GM21381 (cell line): ENCODE data around the gene GRB7.
A peak's percentile ranks its signal among the peaks of the same experiment; 100 is the strongest.
"Not testable (repeated sequence)": the region's sequence is repeated elsewhere in the genome, so short reads cannot be mapped to it uniquely, and the experiment has no call there.

ENCODE experiments used
- ATAC-seq: cut with Tn5 transposase; IDR thresholded peaks from one replicate; pipeline ENCODE4 v1.9.1; 2021; ENCODE audit warnings: mild to moderate bottlenecking, moderate library complexity; ENCODE audit not compliant: unreplicated experiment

GRB7 gene

DNA sequence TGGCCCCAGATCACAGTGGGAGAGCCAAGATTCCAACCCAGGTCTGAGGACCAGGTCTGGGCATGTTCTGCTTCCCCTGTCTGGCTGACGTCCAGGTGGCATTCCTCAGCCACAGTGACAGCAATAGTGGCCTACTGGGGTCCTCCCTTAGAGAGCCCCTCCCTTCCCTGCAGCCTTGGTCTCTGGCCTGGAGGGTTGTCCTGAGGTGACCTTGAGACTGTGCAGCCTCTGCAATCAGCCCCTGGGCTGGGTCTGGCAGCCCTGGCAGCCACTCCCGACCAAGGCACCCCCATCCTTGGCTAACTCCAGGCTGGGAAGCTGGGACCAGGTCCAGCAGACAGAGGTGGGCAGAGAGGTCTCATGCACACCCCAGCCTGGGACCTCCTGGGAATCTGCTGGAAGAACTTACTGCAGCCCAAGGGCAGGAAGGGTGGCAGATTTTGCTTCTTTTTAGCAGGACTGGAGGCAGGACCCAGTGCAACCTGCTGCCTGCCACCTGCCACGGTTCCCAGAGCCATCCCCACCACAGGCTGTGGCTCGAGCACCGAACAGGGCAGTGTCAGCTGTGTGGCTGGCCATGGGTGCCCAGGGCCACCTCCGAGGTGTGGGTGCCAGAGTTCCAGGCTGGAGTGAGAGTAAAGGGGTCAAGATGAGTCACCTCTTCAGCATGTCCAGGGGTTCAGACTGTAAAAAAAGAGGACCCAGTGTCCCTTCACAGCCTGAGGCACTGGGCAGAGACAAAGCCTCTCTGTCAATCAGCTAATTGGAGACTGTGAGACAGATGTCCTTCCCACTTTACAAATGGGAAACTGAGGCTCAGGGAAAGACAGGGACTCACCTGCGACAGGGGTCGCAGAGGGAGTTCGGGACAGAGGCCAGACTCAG lies 12.6 kb downstream of the GRB7 start:
- no peak for ATAC-seq

DNA sequence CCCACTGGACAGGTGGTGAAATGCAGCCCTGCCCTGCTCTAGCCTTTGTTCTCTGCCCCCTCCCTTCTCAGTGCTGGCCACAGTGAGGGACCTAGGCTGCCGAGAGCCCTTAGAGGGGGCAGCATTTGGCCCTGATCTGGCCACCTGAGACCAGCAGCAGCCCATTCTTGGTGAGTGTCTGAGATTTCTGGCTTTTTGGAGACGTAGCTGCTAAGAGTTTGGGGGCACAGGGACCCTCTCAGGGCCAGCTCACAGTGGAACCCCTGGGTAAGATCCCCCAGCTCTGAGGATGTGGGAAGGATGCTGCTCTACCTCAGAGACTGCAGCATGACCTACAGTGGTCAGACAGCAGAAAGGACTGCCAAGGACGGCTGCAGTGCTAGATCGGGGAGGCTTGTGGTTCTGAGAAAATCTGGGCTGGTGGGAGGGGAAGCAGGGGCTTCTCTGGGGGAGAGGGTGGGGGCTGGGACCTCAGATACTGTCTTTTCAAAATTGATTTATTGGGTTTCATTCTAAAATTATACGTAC lies 13.3 kb downstream of the GRB7 start:
- ATAC-seq = no peak

DNA sequence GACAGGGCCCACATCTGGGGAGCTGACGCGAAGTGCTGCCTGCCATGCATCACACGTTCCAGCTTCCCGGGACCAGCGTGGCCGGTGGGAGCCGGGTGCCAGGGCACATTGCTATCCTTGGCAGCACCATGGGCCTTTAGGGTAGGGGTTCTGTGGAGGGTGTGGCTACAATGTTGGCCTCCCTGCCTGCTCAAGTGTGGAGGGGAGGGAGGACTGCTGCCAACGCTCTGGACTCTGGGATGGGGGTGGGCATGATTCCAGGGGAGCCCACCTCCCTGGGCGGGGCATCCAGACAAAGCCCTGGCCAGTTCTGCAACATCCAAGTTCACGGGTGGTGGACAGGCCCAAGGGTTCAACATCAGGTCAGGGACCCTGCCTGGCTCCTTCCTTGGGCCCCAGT lies 13.9 kb downstream of the GRB7 start:
- ATAC-seq = no peak

DNA sequence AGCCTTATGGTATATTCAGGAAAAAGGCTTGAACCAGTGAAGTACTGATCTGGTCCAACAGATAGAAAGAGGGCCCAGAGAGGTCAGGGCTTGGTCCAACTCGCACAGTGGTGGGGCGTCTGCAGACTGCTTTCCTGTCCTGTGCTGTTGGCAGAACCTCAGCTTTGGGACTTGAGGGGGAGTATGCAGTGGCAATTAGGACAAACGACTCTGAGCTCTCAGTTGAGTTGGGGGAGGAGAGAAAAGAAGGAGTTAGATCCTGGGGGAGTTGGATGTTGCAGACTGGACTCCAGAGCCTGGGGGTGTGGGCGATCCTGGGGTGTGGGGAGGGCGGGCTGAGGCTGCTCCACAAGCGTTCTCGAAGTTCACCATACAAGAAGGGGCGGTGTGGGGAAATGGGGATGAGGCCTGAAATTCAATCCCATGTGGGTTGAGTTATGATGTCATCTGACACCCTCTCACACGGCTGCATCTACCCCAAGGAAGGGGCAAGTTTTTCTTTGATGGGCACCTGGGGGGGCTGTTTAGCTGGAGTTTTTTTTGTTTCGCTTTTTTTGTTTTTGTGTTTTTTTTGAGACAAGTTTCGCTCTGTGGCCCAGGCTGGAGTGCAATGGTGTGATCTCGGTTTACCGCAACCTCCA lies 14.6 kb downstream of the GRB7 start:
- ATAC-seq = no peak

DNA sequence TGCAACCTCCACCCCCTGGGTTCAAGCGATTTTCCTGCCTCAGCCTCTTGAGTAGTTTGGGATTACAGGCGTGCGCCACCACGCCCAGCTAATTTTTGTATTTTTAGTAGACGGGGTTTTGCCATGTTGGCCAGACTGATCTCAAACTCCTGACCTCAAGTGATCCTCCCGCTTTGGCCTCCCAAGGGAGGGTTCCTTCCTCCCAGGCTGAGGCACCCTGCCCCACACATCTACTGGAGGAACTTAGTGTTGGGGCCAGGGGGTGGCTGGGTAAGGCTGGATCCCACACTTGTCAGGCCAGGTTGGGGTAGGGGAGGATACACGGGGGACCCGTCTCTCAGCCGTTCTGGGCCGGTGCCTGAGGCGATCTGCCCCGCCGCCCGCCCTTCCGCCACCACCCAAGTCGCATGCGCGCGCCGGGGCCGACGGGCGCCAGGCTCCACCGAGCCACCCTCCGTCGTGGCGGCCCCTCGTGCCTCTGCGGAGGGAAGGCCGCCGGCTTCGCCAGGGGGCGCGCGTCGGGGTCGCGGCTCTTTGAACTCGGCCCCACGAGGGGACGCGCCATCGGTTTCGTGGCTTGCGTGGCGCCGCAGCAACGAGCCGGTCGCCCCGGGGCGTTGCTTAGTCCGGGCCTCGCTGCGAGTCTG lies 15.9 kb downstream of the GRB7 start:
- peak; percentile 22 for ATAC-seq

DNA sequence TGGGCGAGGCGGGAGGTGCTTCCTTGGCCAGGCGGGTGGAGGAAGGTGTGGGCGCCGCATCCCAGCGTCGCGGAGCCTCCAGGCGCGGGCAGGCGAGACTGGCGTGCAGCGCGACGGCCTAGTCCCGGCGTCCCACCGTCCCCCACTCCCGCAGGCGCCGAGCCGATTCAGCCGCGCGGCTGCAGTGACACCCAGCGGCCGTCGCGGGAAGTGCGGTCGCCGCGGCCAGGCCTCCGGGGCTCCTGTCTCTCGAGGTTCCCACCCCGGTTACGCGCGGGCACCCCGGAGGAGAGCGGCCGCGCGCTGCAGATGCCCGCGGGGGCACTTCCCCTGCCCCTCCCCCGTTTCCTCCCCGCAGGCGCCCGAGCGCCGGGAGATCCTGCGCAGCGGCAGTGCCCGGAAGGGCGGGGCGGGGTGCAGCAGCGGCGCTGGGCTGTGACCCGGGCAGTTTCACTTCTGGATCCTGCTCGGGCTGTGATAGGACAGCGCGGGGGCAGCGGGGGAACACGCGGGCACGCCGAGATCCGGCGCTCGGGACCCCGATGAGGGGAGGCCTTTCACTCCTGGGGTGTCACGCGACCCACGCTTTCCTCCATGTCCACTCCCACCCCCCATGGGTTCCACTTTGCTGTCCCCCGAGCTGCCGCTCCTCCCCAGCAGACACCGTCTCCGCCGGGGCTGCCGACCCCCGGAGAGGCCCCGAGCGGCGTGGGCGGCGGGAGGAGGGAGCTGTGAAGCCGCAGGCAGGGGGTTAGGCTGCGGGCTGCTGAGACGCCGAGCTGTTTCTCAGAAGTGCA lies 16.6 kb downstream of the GRB7 start:
- ATAC-seq = peak; percentile 55

DNA sequence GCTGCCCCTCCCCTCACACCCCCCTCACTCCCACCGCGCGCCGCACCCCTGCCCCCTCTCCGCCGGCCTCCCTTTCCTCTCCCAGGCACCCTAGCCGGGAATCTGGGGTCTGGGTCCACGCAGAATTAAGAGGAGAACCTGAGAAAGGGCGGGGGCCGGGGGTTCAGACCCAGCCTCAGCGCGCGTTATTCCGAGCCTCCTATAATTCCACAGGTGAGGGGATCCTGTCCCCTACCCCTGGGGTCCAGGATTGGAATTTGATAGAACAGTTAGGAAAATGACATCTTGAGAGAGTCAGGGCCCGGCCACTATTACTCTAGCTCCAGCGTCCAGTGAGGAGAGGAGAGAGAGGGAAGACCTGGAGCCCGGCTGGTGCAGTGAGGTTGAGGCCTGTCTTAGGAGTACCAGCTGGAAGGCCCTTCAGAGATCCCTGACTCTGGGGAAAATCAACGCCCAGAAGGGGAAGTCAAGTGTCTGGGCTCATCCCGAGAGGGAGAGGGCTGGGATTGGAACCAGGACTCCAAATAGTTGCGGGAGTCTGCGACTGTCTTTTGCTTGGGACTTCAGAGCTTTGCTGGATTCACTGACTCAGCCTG lies 17.3 kb downstream of the GRB7 start:
- ATAC-seq = no peak

DNA sequence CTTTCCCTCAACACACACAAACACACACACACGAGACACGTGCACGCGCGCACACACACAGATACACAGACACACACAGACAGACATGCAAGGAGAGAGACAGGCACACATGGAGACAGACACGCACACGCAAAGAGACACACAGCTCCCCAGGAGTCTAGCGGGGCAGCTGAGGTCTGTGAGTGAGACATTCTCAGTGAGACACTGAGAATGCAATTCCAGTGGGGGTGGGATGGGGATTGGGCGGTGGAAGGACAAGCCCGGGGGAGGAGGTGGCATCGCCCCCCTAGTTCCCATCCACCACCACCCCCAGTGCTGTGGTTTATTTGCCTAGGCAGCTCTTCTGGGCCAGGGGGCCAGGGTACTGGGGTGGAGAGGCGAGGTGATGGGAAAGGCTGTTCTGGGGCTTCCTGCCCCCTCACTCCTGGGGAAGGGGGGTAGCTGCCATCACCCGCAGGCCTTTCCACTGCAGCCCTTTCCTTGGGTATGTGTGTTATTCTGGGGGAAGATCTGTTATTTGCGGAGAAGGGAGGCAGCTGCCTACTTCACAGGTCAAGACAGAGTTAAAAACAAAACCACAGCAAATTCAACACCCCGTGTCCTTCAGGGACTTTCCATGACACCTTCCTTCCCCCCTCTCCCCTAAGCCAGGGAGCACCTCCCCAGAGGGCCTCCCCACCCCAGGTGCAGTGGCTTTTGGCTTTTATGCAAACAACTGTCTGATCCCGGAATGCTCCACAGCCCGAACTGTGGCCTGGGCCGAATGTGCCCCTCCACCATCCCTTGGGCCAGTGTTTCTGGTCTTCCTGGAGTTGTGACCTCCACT lies 18.0 kb downstream of the GRB7 start:
- ATAC-seq = no peak

DNA sequence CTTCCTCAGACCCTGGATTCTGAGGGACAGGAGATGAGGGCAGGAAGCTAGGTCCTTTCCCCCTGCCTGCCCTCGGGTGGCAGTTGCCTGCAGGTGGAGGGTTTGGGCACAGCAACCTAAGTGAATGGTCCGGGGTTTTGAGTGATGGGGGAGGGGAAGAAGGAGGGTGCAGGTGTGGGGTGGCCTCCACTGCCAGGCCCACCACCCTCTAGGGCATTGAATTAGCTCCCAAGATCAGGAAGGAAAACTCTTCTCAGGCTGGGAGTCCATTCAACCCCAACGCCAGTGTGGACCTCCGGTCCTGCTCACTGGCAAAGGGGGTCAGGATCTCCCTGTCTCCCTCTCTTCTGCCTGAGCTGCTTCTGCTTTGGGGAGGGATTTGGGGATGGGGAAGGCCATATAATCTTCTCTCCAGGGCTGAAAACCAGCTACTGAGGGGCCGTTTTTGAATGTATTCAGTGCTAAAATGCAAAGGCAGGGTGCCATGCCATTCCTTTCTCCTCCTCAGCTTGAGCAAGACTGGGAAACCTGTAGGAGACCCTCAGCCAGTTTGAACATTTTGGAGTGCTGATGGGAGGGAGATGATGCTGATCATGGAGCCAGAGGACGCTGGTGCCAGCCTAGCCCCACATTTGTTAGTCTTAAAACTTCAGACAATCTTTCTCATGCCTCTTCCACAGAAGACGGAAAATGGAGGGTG lies 18.8 kb downstream of the GRB7 start:
- no peak for ATAC-seq

DNA sequence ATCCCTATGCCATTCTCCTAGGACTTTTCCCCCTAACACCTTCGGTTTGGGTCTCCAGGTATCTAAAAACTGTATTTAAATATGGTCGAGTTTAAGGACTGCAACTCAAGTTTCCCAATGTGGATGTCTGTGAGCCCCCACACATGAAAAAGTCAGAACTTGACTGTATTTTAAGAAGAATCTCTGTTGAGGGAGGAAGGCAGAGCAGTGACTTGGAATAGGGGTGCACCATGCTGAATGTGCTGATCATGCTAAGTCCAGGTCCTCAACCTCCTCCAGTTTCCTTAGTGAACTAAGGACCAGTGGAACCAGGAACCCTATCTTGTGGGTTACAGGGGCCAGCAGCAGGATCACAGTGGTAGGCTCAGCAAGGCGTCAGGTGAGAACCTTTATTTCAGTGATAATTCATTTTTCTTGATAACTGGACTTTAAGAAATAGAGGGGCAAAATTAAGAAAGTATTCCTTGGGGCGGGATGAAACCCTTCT lies 19.5 kb downstream of the GRB7 start:
- ATAC-seq = no peak

DNA sequence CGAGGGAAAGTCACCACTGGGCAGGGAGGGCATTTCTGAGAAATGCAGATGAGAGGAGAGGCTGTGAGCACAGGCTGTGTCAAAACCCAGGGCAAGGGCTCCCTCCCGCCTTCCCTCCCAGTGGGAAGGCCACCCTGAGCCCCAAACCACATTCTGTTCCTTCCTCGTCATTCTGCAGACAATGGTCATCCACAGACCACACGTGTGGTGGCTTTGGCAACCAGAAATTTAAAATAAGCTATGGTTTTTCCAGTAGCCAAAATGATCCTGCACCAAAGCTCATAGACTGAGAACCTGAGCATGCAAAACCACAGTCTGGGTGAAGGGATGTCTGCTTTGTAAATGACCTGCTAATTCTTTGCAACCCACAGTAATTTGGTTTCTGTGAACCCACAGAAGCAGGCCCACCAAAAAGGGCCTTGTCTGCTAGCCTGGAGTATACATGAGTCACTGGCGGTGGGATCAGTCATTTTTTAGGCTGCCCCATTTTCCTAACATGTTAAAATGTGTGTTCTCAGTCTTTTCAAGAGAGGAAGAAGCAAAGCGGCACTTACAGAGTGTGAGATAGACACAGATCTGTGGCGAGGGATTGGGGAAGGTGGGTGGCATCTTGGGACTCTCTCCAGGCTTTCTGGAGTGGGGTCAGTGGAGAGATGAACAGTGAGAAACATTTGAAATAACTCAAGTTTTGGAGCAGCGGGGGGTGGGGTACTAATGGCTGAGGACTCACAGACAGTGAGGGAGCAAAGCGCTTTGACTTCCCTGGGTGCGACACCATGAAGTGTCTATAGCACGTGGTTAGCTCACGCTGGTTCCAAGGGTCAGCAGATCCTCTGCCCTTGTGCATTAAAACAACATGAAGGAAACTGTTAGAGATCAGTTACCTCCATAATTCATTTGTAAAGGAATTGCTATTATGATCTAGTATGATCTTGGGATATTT lies 20.5 kb downstream of the GRB7 start:
- ATAC-seq = no peak

DNA sequence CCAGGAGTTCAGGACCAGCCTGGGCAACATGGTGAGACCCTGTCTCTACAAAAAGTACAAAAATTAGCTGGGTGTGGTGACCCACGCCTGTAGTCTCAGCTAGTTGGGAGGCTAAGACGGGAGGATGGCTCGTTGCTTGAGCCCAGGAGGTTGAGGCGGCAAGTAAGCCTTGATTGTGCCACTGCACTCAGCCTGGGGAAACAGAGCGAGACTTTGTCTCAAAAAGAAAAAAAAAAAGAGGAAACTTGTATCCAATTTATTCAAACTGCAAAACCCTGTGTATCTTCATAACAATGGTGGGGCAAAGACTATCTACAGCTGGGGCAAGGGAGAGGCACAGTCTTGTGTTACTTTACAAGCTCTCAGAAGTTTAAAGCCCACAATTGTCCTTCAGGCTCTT lies 21.5 kb downstream of the GRB7 start:
- no peak for ATAC-seq

DNA sequence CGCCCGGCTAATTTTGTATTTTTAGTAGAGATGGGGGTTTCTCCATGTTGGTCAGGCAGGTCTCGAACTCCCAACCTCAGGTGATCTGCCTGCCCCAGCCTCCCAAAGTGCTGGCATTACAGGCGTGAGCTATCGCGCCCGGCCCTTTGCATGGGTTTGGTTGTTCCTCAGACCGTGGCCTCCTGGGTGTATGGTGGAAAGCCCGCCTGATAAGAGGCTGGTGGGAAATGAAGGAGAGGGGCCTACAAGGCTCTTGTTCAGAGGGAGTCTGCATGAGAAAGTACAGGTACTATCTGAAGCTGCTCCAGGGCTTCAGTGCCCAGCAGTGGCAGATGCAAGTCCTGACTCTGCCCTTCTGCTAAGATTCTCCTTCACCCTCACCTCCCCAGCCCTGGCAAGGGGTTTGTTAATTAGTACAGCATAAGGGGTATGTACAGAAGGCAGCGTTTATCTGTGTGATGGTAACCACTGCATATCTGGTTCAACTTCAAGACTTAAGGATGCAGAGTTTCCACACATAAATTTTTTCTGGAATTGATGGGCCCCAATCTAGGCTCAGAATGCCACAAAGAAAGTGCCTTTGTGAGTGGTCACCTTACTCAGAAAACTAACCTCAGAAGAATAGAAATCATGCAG lies 24.2 kb downstream of the GRB7 start:
- no peak for ATAC-seq

DNA sequence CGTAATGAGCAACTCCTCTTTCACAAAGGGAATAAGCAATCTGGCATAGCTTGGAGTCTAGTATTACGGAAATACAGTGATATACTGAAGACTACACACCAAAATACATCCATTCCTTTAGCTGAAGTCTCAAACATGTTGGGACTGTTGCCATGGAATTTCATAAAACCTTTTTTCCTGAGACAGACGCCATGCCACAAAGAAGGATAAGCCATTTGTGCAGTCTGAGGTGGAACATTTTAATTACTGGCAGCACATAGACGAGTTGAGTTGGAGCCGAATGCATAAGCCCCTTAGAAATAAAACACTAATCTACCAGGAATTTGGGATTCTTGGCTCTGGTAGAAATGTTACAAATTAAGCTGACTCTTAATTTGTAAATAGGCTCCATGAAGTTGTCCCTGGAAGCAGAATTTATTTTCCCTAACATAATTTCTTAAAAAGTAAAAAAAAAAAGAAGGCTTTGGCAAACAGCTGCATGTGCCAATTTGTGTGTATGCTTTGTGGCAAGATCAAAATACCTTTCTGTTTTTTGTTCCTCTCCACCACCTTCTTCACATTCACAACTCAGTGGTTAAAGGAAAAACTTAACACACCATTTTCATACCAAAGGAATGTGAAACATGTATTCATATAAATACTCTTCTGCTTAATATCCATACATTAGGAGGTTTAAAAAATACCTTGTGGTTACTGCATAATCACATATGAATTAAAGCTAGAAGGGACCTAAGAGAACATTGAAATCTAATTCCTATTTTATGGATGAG lies 25.5 kb downstream of the GRB7 start:
- ATAC-seq = no peak

DNA sequence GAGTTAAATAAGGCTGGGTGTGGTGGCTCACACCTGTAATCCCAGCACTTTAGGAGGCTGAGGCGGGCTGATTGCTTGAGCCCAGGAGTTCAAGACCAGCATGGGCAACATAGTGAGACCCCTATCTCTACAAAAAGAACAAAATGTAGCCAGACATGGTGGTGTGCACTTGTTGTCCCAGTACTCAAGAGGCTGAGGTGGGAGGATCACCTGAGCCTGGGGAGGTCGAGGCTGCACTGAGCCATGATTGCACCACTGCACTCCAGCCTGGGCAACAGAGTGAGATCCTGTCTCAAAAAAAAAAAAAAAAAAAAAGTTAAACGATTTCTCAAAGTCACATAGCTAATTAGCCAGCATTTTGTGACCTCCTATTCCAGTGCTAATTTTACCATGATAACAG lies 26.4 kb downstream of the GRB7 start:
- ATAC-seq = not testable (repeated sequence)

DNA sequence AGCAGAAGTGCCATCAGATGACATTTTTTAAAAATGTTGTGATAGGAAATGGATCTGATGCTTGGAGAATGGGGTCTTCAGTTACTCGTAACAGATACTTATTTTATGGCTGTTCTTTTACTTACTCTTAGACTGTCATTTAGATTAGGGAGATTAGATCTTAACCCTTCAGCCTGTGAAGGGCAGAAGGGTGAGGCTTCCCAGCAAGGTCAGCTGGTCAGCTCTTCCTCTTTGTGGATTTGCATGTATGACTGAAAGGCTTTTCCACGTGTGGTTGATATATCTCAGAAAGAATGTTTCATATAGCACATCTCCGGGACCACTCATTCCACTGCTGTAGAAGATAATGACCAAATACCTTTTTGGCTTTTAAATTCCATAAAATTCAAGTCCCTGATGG lies 27.4 kb downstream of the GRB7 start:
- ATAC-seq = no peak

DNA sequence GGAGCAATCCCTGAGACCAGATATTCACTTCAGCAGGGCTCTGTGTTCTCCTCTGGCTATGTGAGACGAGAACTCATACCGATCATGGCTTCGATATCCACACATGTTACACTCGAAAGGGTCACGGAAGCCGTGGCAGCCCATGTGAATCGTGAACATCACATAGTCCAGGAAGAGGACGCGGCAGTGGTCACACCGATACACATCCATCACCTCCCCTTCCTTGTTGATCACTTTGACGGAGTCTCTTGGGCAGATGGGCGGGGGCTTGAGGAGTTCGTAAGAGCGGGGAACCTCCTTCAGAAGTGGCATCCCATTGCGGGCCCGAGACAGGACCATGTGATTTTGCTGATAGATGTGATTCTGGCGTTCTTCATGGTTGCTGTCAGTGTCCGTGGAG lies 28.0 kb downstream of the GRB7 start:
- no peak for ATAC-seq
